Ishikawa (cell line): ENCODE results near the gene SLC7A4.

ENCODE experiments used
- CEBPB ChIP-seq: IDR thresholded peaks from 2 replicates; pipeline ENCODE4 v1.6.1; 2012
- CREB1 ChIP-seq: IDR thresholded peaks from 2 replicates; pipeline ENCODE4 v1.6.1; 2012; ENCODE audit warnings: low read depth
- EGR1 ChIP-seq: IDR thresholded peaks from 2 replicates; pipeline ENCODE4 v1.6.1; 2012
- EP300 ChIP-seq: IDR thresholded peaks from 2 replicates; pipeline ENCODE4 v1.6.1; 2012; ENCODE audit warnings: borderline replicate concordance
- FOXM1 ChIP-seq: IDR thresholded peaks from 2 replicates; pipeline ENCODE4 v1.6.1; 2012; ENCODE audit warnings: low read depth, borderline replicate concordance
- NFIC ChIP-seq: IDR thresholded peaks from 2 replicates; pipeline ENCODE4 v1.6.1; 2012
- RAD21 ChIP-seq: IDR thresholded peaks from 2 replicates; pipeline ENCODE4 v1.6.1; 2012; ENCODE audit warnings: low read depth
- REST ChIP-seq: IDR thresholded peaks from 2 replicates; pipeline ENCODE4 v1.6.1; 2012; ENCODE audit warnings: low read depth, mild to moderate bottlenecking
- TAF1 ChIP-seq: IDR thresholded peaks from 2 replicates; pipeline ENCODE4 v1.6.1; 2012; ENCODE audit warnings: low read depth, mild to moderate bottlenecking
- TCF12 ChIP-seq: IDR thresholded peaks from 2 replicates; pipeline ENCODE4 v1.6.1; 2012; ENCODE audit warnings: low read depth
- TEAD4 ChIP-seq: IDR thresholded peaks from 2 replicates; pipeline ENCODE4 v1.6.1; 2012
- YY1 ChIP-seq: IDR thresholded peaks from 2 replicates; pipeline ENCODE4 v1.6.1; 2012; ENCODE audit warnings: low read depth
- ZBTB7A ChIP-seq: IDR thresholded peaks from 2 replicates; pipeline ENCODE4 v1.6.1; 2012; ENCODE audit warnings: low read depth
- TF ChIP-seq, protein P1 (sequence below): IDR thresholded peaks from 2 replicates; pipeline ENCODE4 v1.6.1; 2012
- TF ChIP-seq, protein P2 (sequence below): IDR thresholded peaks from 2 replicates; pipeline ENCODE4 v1.6.1; 2012

The SLC7A4 gene

GRCh38 chr22:21026783-21027692, 5.3 kb downstream of the SLC7A4 start:
- no peak for TF ChIP-seq CEBPB

DNA sequence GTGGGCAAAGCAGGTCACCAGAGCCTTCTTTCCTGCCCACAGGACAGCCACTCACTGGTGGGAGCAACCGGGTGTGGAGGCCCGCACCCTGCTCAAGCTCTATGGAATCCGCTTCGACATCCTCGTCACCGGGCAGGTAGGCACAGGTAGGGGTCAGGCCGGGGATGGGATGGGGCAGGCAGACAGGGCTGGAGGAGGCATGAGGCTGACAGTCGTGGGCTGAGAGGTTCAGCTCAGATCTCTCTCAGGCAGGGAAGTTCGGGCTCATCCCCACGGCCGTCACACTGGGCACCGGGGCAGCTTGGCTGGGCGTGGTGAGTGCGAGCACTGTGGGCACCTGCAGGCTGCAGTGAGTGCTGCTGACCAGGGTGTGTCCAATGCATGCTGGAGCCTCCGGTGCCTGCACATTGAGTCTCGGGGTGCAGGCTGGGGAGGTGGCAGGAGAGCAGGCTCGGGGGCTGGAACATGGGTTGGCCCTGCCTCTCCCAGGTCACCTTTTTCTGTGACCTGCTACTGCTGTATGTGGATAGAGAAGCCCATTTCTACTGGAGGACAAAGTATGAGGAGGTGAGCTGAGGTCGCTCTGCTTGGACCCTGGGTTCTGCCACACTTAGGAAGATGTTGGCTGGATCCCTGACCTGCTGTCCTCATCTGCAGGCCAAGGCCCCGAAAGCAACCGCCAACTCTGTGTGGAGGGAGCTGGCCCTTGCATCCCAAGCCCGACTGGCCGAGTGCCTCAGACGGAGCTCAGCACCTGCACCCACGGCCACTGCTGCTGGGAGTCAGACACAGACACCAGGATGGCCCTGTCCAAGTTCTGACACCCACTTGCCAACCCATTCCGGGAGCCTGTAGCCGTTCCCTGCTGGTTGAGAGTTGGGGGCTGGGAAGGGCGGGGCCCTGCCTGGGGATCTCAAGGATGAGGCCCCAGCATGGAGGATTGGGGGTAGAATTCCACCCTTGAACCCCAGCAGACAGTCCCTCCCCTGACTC, 6.3 kb downstream of the SLC7A4 start:
- TF ChIP-seq, protein P1, sequence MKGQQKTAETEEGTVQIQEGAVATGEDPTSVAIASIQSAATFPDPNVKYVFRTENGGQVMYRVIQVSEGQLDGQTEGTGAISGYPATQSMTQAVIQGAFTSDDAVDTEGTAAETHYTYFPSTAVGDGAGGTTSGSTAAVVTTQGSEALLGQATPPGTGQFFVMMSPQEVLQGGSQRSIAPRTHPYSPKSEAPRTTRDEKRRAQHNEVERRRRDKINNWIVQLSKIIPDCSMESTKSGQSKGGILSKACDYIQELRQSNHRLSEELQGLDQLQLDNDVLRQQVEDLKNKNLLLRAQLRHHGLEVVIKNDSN: no peak
- TF ChIP-seq EGR1 (no peak), TEAD4 (no peak), TAF1 (no peak), FOXM1 (no peak), TCF12 (no peak), CREB1 (no peak), RAD21 (no peak), NFIC (no peak), REST (no peak), EP300 (no peak), CEBPB (no peak), ZBTB7A (no peak), YY1 (no peak)
- TF ChIP-seq, protein P2, sequence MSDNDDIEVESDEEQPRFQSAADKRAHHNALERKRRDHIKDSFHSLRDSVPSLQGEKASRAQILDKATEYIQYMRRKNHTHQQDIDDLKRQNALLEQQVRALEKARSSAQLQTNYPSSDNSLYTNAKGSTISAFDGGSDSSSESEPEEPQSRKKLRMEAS: no peak

DNA sequence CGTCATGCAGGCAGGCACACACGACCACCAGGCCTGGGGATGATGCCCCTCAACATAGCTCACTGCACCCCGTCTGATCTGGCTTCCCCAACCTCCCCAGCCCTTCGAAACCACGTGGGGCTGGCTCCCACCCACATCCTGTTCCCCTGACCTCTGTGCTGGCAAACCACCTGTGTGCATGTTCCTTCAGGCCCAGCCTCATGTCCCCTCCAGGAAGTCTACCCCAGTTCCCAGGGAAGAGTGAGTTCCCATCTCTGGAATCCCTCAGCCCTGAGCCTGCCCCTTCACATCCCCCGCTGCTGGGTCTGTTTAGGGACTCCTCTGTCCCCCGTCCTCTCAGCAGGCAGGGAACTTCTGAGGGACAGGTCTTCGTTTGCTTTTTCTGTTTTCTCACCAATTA, 7.1 kb downstream of the SLC7A4 start:
- TF ChIP-seq TCF12 (no peak), EP300 (no peak), YY1 (no peak)

- TF ChIP-seq YY1 (no peak), CEBPB (no peak), FOXM1 (no peak), RAD21 (no peak), NFIC (no peak), REST (no peak), EP300 (no peak), ZBTB7A (no peak), EGR1 (no peak)
- TF ChIP-seq, protein P2: no peak
These were observed 9.3 kb downstream of the SLC7A4 start for GRCh38 chr22:21022955-21023614.

GRCh38 chr22:21022507-21022906, 9.9 kb downstream of the SLC7A4 start:
- TF ChIP-seq CREB1: no peak
- no peak for TF ChIP-seq RAD21

DNA sequence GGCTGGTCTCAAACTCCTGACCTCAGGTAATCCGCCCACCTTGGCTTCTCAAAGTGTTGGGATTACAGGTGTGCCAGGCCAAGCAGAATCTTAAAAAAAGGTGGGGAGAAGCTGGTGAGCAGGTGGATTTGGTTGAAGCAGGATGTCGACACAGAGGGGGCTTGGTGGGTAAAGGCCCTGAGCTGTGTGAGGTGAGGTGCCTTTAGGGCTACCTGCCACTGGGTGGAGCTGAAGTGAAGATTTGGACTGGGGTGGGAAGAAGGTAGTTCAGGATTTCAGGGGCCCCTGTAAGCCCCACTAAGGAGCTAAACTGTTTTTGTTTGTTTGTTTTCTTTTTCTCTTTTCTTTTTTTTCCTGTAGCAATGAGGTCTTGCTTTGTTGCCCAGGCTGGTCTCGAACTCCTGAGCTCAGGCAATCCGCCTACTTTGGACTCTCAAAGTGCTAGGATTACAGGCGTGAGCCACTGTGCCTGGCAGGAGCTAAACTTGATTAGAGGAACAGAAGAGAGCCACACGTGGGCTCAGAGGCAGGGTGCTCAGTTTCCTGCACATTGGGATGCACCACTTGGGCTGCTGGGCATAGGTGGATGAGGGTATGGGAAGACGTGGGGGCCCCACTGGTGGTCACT, 11.4 kb downstream of the SLC7A4 start:
- TF ChIP-seq RAD21 (peak; percentile 44), TCF12 (no peak)
